Loucy (cell line): Measurements from ENCODE around the gene SLC39A11.
"Not testable (repeated sequence)": the region's sequence is repeated elsewhere in the genome, so short reads cannot be mapped to it uniquely, and the experiment has no call there.

Source experiments
- H2AFZ ChIP-seq: fragments of 200-600 bp; sonication (generic); 2 replicates; pipeline ENCODE4 v1.6.0; 2016; ENCODE audit warnings: antibody characterized with exemption, mild to moderate bottlenecking, low read length, moderate library complexity
- H3F3A ChIP-seq: fragments of 200-600 bp; 2 replicates; pipeline ENCODE4 v1.6.0; 2016; ENCODE audit warnings: antibody characterized with exemption, low read depth, mild to moderate bottlenecking
- H3K27me3 ChIP-seq: fragments of 200-600 bp; sonication (generic); 2 replicates; pipeline ENCODE4 v1.6.1; 2014; ENCODE audit warnings: low read length, mild to moderate bottlenecking; ENCODE audit not compliant: insufficient read depth, poor library complexity, severe bottlenecking
- H3K36me3 ChIP-seq: fragments of 200-600 bp; sonication (generic); 2 replicates; pipeline ENCODE4 v1.6.1; 2016; ENCODE audit warnings: low read length; ENCODE audit not compliant: insufficient read depth
- H3K4me1 ChIP-seq: fragments of 200-600 bp; sonication (generic); 2 replicates; pipeline ENCODE4 v1.5.1; 2014; ENCODE audit warnings: low read length, mild to moderate bottlenecking; ENCODE audit not compliant: insufficient read depth, poor library complexity, severe bottlenecking
- H3K4me2 ChIP-seq: fragments of 200-600 bp; sonication (generic); 2 replicates; pipeline ENCODE4 v1.6.0; 2014; ENCODE audit warnings: antibody characterized with exemption, low read length, low read depth, mild to moderate bottlenecking; ENCODE audit not compliant: poor library complexity, severe bottlenecking
- H3K4me3 ChIP-seq: fragments of 200-600 bp; sonication (generic); 2 replicates; pipeline ENCODE4 v1.5.1; 2014; ENCODE audit warnings: low read length, mild to moderate bottlenecking, mixed read lengths; ENCODE audit not compliant: poor library complexity, severe bottlenecking
- H3K79me2 ChIP-seq: fragments of 200-600 bp; sonication (generic); 2 replicates; pipeline ENCODE4 v1.6.1; 2014; ENCODE audit warnings: low read length; ENCODE audit not compliant: insufficient read depth
- H3K9ac ChIP-seq: fragments of 200-600 bp; sonication (generic); 2 replicates; pipeline ENCODE4 v1.6.0; 2014; ENCODE audit warnings: mild to moderate bottlenecking, low read depth, low read length, moderate library complexity; ENCODE audit not compliant: poor library complexity, severe bottlenecking
- H3K9me2 ChIP-seq: fragments of 200-600 bp; sonication (generic); replicated peaks from 2 replicates; pipeline ENCODE4 v1.6.1; 2016; ENCODE audit warnings: low read depth, low read length, mixed read lengths
- H3K9me3 ChIP-seq: fragments of 200-600 bp; sonication (generic); 2 replicates; pipeline ENCODE4 v1.6.1; 2014; ENCODE audit warnings: mild to moderate bottlenecking, antibody characterized with exemption, low read length, low read depth; ENCODE audit not compliant: insufficient read depth
- H4K20me1 ChIP-seq: fragments of 200-600 bp; sonication (generic); 2 replicates; pipeline ENCODE4 v1.6.0; 2014; ENCODE audit warnings: antibody characterized with exemption, low read length, mild to moderate bottlenecking; ENCODE audit not compliant: insufficient read depth, poor library complexity, severe bottlenecking
- CTCF ChIP-seq: fragments of 200-600 bp; sonication (generic); conservative IDR thresholded peaks from 2 replicates; pipeline ENCODE4 v1.5.1; 2014; ENCODE audit warnings: mild to moderate bottlenecking, antibody characterized with exemption, low read length
- EZH2phosphoT487 ChIP-seq: fragments of 200-600 bp; IDR thresholded peaks from 2 replicates; pipeline ENCODE4 v1.6.1; 2018; ENCODE audit warnings: antibody characterized with exemption, mild to moderate bottlenecking, moderate library complexity, borderline replicate concordance

The SLC39A11 gene

GRCh38 chr17:73100363-73100762 lies 7.9 kb upstream of the SLC39A11 start:
- H3K4me2 ChIP-seq = no peak overlapping the region
- no peak overlapping the region for H2AFZ ChIP-seq
- no peaks in the 10 kb centered on the region for H3K9me3 ChIP-seq
- H3K79me2 ChIP-seq = no peaks in the 10 kb centered on the region
- H3K4me1 ChIP-seq = no peaks in the 10 kb centered on the region
- no peaks in the 10 kb centered on the region for H3K36me3 ChIP-seq
- no peak overlapping the region for H3K4me3 ChIP-seq
- H4K20me1 ChIP-seq = no peaks in the 10 kb centered on the region
- H3K27me3 ChIP-seq = no peaks in the 10 kb centered on the region
- H3F3A ChIP-seq = no peaks in the 10 kb centered on the region
- TF ChIP-seq EZH2phosphoT487 = no peak
- TF ChIP-seq CTCF = no peak
- no peaks in the 10 kb centered on the region for H3K9me2 ChIP-seq
- no peak overlapping the region for H3K9ac ChIP-seq

GRCh38 chr17:73099511-73099910 lies 7.0 kb upstream of the SLC39A11 start:
- TF ChIP-seq CTCF (no peak), EZH2phosphoT487 (no peak)
- Histone ChIP-seq H3K79me2 (no peaks in the 10 kb centered on the region), H3K4me1 (no peaks in the 10 kb centered on the region), H3K9me2 (no peaks in the 10 kb centered on the region), H3K9me3 (no peaks in the 10 kb centered on the region), H3K9ac (no peak overlapping the region), H3K27me3 (no peaks in the 10 kb centered on the region), H4K20me1 (no peaks in the 10 kb centered on the region), H3K4me2 (no peak overlapping the region), H3F3A (no peaks in the 10 kb centered on the region), H2AFZ (no peak overlapping the region), H3K4me3 (no peak overlapping the region), H3K36me3 (no peaks in the 10 kb centered on the region)

GRCh38 chr17:73098919-73099318 lies 6.4 kb upstream of the SLC39A11 start:
- TF ChIP-seq EZH2phosphoT487 (no peak), CTCF (no peak)
- H4K20me1 ChIP-seq = no peaks in the 10 kb centered on the region
- H3K36me3 ChIP-seq = no peaks in the 10 kb centered on the region
- H3K4me1 ChIP-seq = no peaks in the 10 kb centered on the region
- H3K4me3 ChIP-seq = no peak overlapping the region
- H3K9me3 ChIP-seq = no peaks in the 10 kb centered on the region
- no peak overlapping the region for H2AFZ ChIP-seq
- no peaks in the 10 kb centered on the region for H3K79me2 ChIP-seq
- H3K27me3 ChIP-seq = no peaks in the 10 kb centered on the region
- H3K9me2 ChIP-seq = no peaks in the 10 kb centered on the region
- no peaks in the 10 kb centered on the region for H3F3A ChIP-seq
- no peak overlapping the region for H3K4me2 ChIP-seq
- no peak overlapping the region for H3K9ac ChIP-seq

GRCh38 chr17:73097973-73098765 lies 5.7 kb upstream of the SLC39A11 start:
- not testable (repeated sequence) for H3K27me3 ChIP-seq, H3K9me3 ChIP-seq, H3K9me2 ChIP-seq, H3K79me2 ChIP-seq, H3F3A ChIP-seq, H3K9ac ChIP-seq, H3K36me3 ChIP-seq, H4K20me1 ChIP-seq, H3K4me1 ChIP-seq, H2AFZ ChIP-seq, H3K4me3 ChIP-seq, H3K4me2 ChIP-seq
